HCT116 (cell line): ENCODE data around the gene CXorf65.

ENCODE experiments used
- CTCF ChIP-seq, 3 experiments: fragments of 200-600 bp in 1 of 3; sonication (generic) in 1 of 3; IDR thresholded peaks in 2 of 3; conservative IDR thresholded peaks in 1 of 3; 2 replicates each; pipeline ENCODE4 v1.5.1; 2012 to 2017; ENCODE audit warnings: low read depth in 2 of 3, low read length in 2 of 3, antibody characterized with exemption in 1 of 3, borderline replicate concordance in 1 of 3, control low read depth in 1 of 3, mild to moderate bottlenecking in 1 of 3, mixed read lengths in 1 of 3, mixed run types in 1 of 3, moderate library complexity in 1 of 3; ENCODE audit not compliant: insufficient read depth in 1 of 3
- FOSL1 ChIP-seq: IDR thresholded peaks from 2 replicates; pipeline ENCODE4 v1.6.1; 2012; ENCODE audit warnings: low read depth
- JUND ChIP-seq: IDR thresholded peaks from 2 replicates; pipeline ENCODE4 v1.6.1; 2012
- POLR2A ChIP-seq: IDR thresholded peaks from 2 replicates; pipeline ENCODE4 v1.7.0; 2011; ENCODE audit warnings: borderline replicate concordance; ENCODE audit not compliant: insufficient read depth, insufficient read length; ENCODE audit errors: extremely low read depth
- SP1 ChIP-seq: IDR thresholded peaks from 2 replicates; pipeline ENCODE4 v1.6.1; 2012; ENCODE audit warnings: low read depth
- YY1 ChIP-seq: IDR thresholded peaks from 2 replicates; pipeline ENCODE4 v1.6.1; 2011; ENCODE audit warnings: low read length, low read depth, moderate library complexity, mild to moderate bottlenecking; ENCODE audit not compliant: insufficient replicate concordance; ENCODE audit errors: extremely low read depth
- ZBTB33 ChIP-seq: IDR thresholded peaks from 2 replicates; pipeline ENCODE4 v1.6.1; 2011; ENCODE audit warnings: mild to moderate bottlenecking, low read length, moderate library complexity; ENCODE audit not compliant: insufficient replicate concordance; ENCODE audit errors: extremely low read depth
- TF ChIP-seq, protein P1 (sequence below): IDR thresholded peaks from 2 replicates; pipeline ENCODE4 v1.6.1; 2012; ENCODE audit warnings: low read depth
- TF ChIP-seq, protein P2 (sequence below): IDR thresholded peaks from 2 replicates; pipeline ENCODE4 v1.6.1; 2012

DNA sequence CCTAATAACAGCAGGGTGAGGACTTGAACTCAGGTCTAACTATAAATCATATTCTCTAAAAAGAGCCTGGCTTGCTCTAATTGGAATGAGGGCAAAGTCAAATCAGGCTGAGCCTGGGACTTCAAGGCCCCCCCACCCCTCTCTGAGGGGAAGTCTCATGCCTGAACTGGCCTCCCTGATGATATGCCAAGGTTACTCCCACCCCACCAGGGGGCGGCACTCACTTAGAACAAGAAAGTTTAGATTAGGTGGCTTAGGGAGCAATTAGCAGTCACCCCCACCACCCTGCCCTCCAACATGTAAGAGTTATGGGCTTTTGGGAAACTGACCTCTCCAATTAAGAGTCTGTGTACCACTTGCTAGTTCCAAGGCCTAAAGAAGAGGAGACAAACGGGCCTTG, 8.2 kb downstream of the CXorf65 start:
- TF ChIP-seq POLR2A (no peak), ZBTB33 (no peak), CTCF (IDR thresholded peaks at IDR 0.05 in 2 of 3, conservative IDR thresholded peaks at IDR 0.05 in 1 of 3; ENCODE audit: borderline replicate concordance in 1 of 3, insufficient read depth in 1 of 3, low read depth in 2 of 3, low read length in 2 of 3) (peak; percentile 15 to 53 (median 49); a peak in 4 of 6 replicates), JUND (no peak), YY1 (no peak), SP1 (no peak), FOSL1 (no peak)
- TF ChIP-seq, protein P1, sequence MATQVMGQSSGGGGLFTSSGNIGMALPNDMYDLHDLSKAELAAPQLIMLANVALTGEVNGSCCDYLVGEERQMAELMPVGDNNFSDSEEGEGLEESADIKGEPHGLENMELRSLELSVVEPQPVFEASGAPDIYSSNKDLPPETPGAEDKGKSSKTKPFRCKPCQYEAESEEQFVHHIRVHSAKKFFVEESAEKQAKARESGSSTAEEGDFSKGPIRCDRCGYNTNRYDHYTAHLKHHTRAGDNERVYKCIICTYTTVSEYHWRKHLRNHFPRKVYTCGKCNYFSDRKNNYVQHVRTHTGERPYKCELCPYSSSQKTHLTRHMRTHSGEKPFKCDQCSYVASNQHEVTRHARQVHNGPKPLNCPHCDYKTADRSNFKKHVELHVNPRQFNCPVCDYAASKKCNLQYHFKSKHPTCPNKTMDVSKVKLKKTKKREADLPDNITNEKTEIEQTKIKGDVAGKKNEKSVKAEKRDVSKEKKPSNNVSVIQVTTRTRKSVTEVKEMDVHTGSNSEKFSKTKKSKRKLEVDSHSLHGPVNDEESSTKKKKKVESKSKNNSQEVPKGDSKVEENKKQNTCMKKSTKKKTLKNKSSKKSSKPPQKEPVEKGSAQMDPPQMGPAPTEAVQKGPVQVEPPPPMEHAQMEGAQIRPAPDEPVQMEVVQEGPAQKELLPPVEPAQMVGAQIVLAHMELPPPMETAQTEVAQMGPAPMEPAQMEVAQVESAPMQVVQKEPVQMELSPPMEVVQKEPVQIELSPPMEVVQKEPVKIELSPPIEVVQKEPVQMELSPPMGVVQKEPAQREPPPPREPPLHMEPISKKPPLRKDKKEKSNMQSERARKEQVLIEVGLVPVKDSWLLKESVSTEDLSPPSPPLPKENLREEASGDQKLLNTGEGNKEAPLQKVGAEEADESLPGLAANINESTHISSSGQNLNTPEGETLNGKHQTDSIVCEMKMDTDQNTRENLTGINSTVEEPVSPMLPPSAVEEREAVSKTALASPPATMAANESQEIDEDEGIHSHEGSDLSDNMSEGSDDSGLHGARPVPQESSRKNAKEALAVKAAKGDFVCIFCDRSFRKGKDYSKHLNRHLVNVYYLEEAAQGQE = no peak
- TF ChIP-seq, protein P2, sequence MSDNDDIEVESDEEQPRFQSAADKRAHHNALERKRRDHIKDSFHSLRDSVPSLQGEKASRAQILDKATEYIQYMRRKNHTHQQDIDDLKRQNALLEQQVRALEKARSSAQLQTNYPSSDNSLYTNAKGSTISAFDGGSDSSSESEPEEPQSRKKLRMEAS = no peak
